Right cardiac atrium (tissue), 5 donors: ENCODE results near the gene ERAP2. TPM values are rescaled to one million over a fixed set of nuclear protein-coding genes. Genes with fewer than 3 reads are reported as not detected.

Experiments
- ATAC-seq, 2 donors: fragments of 200-7000 bp; cut with Tn5 transposase; one replicate each; pipeline versions ENCODE4 v1.8.0 to v1.9.1; 2020; ENCODE audit warnings: moderate library complexity in 2 of 2, mild to moderate bottlenecking in 1 of 2
- DNase-seq, 3 donors: peaks; one replicate each; pipeline ENCODE4 v3.0.0-alpha.2; 2020
- H3K27ac ChIP-seq: one replicate; pipeline ENCODE4 v1.5.1; 2013; ENCODE audit warnings: mild to moderate bottlenecking, low read length, control low read depth, moderate library complexity
- H3K27me3 ChIP-seq: one replicate; pipeline ENCODE4 v1.6.1; 2013; ENCODE audit not compliant: control insufficient read depth, insufficient read depth
- H3K4me1 ChIP-seq: one replicate; pipeline ENCODE4 v1.6.1; 2013; ENCODE audit warnings: low read length; ENCODE audit not compliant: control insufficient read depth, insufficient read depth
- H3K4me3 ChIP-seq: one replicate; pipeline ENCODE4 v1.5.1; 2013; ENCODE audit warnings: low read length, control low read depth
- H3K9me3 ChIP-seq: one replicate; pipeline ENCODE4 v1.6.1; 2013; ENCODE audit warnings: low read length; ENCODE audit not compliant: control insufficient read depth
- WGBS: extraction: QIAGEN DNeasy Blood & Tissue Kit; methylation state at CpG from one replicate; pipeline ENCODE4 v1.1.7; 2013; 5-methylcytosine and 5-hydroxymethylcytosine counted together
- intact Hi-C, 4 donors: fragments of 100-400 bp; cut with DNase I; formaldehyde crosslinking; loops; one replicate each; pipeline versions ENCODE4 v1.11.0 to v1.14.0; 2022 to 2023
- polyA plus RNA-seq: library from polyadenylated mRNA; stranded (reverse); fragments of 200-250 nt; gene quantifications from one replicate; pipeline ENCODE4 v1.2.3, GENCODE V29; 2013
- total RNA-seq, 4 donors: library from RNA; stranded (reverse); fragmentation: NEBNext Ultra II Directional; extraction: Animal tissue kit (Norgen Biotek cat#: 25700); gene quantifications; one replicate each; pipeline ENCODE4 v1.2.1, GENCODE V29; 2021
- donor health status: healthy with polysubstance abuse.
- donor health status: DM: no; HTN: yes; CAD: no.
- donor health status: DM: no; HTN: no; CAD: no.
- donor health status: DM: no; HTN: yes; CAD: no; lungs with severe emphysema.
- donor health status: DM: yes; HTN: yes; CAD: no.

ERAP2 gene
- total and polyA plus RNA-seq, 5 donors, result 0.81 to 7.2 (median 6.9) TPM

DNA sequence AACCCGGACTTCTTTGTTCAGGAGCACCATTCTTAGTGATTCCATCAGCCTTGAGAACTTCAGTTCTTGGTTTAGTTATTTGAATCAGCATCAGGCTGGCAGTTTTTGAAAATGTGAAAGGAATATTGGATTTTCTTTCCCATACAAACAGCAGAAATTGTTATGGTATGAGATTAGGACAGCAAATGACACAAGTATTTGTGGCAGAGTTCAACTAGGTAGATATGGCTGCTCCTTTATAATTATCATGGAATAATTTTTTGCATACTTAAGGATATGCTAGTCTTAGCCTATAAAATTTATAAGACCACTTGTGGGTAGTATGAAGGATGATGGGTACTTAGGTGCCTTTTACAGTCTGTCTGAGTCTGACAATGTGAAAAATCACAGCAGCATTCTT, 25.5 kb downstream of the ERAP2 start:
- ATAC-seq, result no peak
- no peak for DNase-seq
- no peak overlapping the region for H3K4me3 ChIP-seq
- H3K27ac ChIP-seq, result no peak overlapping the region
- WGBS, result 93% methylated on average over 1 of the region's 1 CpG
- no peaks in the 10 kb centered on the region for H3K27me3 ChIP-seq
- intact Hi-C loops, result no loop called here
- no peaks in the 10 kb centered on the region for H3K4me1 ChIP-seq
- no peaks in the 10 kb centered on the region for H3K9me3 ChIP-seq

DNA sequence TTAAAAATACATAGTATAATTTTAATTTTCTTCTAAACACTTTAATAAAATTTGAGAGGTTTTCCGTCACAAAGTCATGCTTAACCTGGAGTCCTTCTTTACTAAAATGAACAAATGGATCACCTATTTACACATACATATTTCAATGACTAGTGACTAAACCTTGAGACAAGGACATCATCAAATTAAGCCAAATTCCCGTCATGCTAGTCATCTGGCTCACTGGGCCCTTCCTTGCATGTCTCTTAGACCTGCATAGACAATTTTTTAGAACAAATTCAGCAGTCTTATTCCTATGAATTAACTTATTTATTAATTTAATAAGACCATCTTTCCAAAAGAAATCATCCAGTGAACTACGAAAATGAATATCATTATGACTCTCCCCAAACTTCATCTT, 26.6 kb downstream of the ERAP2 start:
- DNase-seq (no peak), ATAC-seq (no peak)
- H3K4me1 ChIP-seq, result no peaks in the 10 kb centered on the region
- intact Hi-C loops, result no loop called here
- H3K4me3 ChIP-seq, result no peak overlapping the region
- 98% methylated on average over 3 of the region's 3 CpGs for WGBS
- H3K27me3 ChIP-seq, result no peaks in the 10 kb centered on the region
- H3K9me3 ChIP-seq, result no peaks in the 10 kb centered on the region
- H3K27ac ChIP-seq, result no peak overlapping the region

GRCh38 chr5:96903300-96903699, 27.0 kb downstream of the ERAP2 start:
- no peak overlapping the region for H3K27ac ChIP-seq
- H3K4me3 ChIP-seq, result no peak overlapping the region
- ATAC-seq (no peak), DNase-seq (no peak)
- no peaks in the 10 kb centered on the region for H3K9me3 ChIP-seq
- no peaks in the 10 kb centered on the region for H3K27me3 ChIP-seq
- intact Hi-C loops, result no loop called here
- H3K4me1 ChIP-seq, result no peaks in the 10 kb centered on the region
- WGBS, result 98% methylated on average over 2 of the region's 2 CpGs

- no peak for DNase-seq
- ATAC-seq, result no peak
- no peaks in the 10 kb centered on the region for H3K4me1 ChIP-seq
- H3K9me3 ChIP-seq, result no peaks in the 10 kb centered on the region
- 63% methylated on average over 3 of the region's 3 CpGs for WGBS
- H3K27ac ChIP-seq, result no peak overlapping the region
- H3K4me3 ChIP-seq, result no peak overlapping the region
- no peaks in the 10 kb centered on the region for H3K27me3 ChIP-seq
- intact Hi-C loops, result no loop called here
Measured at GRCh38 chr5:96904054-96904931, 28.0 kb downstream of the ERAP2 start.

DNA sequence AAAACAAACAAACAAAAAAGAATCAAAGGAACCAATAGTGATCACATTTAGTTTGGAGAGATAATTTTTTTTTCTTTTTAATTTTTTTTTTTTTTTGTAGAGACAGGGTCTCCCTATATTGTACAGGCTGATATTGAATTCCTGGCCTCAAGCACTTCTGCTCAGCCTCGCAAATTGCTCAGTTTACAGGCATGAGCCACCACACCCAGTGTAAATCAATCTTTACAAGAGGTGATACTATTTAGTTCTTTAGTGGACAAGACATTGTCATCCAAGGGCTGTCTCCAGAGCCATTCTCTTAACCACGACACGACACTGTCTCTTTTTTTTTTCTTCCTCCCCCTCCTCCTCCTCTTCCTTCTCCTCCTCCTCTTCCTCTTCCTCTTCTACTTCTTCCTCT, 29.6 kb downstream of the ERAP2 start:
- H3K27me3 ChIP-seq, result no peaks in the 10 kb centered on the region
- no peak overlapping the region for H3K4me3 ChIP-seq
- ATAC-seq (no peak), DNase-seq (no peak)
- H3K4me1 ChIP-seq, result no peaks in the 10 kb centered on the region
- intact Hi-C loops, result no loop called here
- H3K9me3 ChIP-seq, result no peaks in the 10 kb centered on the region
- H3K27ac ChIP-seq, result no peak overlapping the region
- 76% methylated on average over 3 of the region's 3 CpGs for WGBS

GRCh38 chr5:96909003-96909402, 32.7 kb downstream of the ERAP2 start:
- no peaks in the 10 kb centered on the region for H3K4me1 ChIP-seq
- intact Hi-C loops, result no loop called here
- H3K4me3 ChIP-seq, result no peak overlapping the region
- no peaks in the 10 kb centered on the region for H3K27me3 ChIP-seq
- DNase-seq (no peak), ATAC-seq (no peak)
- WGBS, result 81% methylated on average over 4 of the region's 4 CpGs
- no peaks in the 10 kb centered on the region for H3K9me3 ChIP-seq
- no peak overlapping the region for H3K27ac ChIP-seq

DNA sequence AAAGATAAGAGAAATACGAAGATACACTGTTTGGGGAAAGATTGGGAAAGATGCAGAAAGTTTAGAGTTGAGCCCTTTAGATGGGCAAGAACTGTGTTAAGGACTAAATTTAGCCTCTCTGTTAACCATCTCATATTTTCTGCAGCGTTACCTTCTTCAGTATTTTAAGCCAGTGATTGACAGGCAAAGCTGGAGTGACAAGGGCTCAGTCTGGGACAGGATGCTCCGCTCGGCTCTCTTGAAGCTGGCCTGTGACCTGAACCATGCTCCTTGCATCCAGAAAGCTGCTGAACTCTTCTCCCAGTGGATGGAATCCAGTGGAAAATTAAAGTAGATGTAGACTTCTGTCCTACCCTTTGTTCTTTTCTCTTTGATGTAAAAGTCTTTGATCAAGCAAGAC, 33.1 kb downstream of the ERAP2 start:
- no peaks in the 10 kb centered on the region for H3K4me1 ChIP-seq
- intact Hi-C loops, result no loop called here
- no peaks in the 10 kb centered on the region for H3K27me3 ChIP-seq
- WGBS, result 79% methylated on average over 4 of the region's 4 CpGs
- ATAC-seq, result no peak
- no peak overlapping the region for H3K4me3 ChIP-seq
- no peaks in the 10 kb centered on the region for H3K9me3 ChIP-seq
- no peak for DNase-seq
- no peak overlapping the region for H3K27ac ChIP-seq

DNA sequence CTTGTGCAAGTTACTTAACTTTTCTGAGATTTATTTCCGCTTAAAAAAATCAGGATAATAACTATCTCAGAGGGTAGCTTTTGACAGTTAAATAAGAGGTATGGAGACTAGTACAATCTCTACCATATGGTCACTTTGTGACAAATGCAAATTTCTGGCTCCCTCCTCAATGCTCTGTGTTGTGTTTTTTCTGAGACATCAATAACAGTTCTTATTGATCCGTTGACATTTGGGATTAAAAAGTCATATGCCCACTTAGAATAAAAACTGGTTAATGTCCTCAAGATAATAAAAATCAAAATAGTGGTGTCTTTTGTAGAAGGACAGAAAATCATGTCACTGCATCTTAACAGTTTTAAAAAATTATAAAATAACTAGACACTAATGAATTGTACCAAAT, 34.8 kb downstream of the ERAP2 start:
- Histone ChIP-seq H3K4me3 (no peak overlapping the region), H3K9me3 (no peaks in the 10 kb centered on the region), H3K27me3 (no peaks in the 10 kb centered on the region), H3K4me1 (no peaks in the 10 kb centered on the region), H3K27ac (no peak overlapping the region)
- intact Hi-C loops, result no loop called here
- no peak for DNase-seq
- 91% methylated on average over 2 of the region's 2 CpGs for WGBS
- ATAC-seq, result no peak

DNA sequence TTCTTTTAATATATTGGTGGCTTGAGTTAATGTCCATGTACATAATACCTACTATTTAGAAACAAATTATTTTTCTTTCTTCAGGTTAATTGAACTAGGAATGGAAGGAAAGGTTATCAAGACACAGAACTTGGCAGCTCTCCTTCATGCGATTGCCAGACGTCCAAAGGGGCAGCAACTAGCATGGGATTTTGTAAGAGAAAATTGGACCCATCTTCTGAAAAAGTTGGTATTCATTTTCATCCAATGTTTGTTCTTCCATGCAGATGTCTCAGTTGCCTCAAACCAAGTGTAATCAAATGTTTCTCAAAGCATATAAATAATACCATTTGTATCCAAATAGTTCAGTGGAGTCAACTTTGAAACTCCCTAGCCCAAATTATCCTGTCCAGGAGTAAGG, 36.9 kb downstream of the ERAP2 start:
- intact Hi-C loops, result no loop called here
- Histone ChIP-seq H3K27ac (no peak overlapping the region), H3K4me3 (no peak overlapping the region), H3K4me1 (no peaks in the 10 kb centered on the region), H3K9me3 (no peaks in the 10 kb centered on the region), H3K27me3 (no peaks in the 10 kb centered on the region)
- DNase-seq (no peak), ATAC-seq (no peak)
- 52% methylated on average over 2 of the region's 2 CpGs for WGBS

GRCh38 chr5:96919754-96920197, 43.5 kb downstream of the ERAP2 start:
- Histone ChIP-seq H3K9me3 (no peaks in the 10 kb centered on the region), H3K27ac (no peak overlapping the region), H3K27me3 (no peaks in the 10 kb centered on the region), H3K4me3 (no peak overlapping the region), H3K4me1 (no peaks in the 10 kb centered on the region)
- intact Hi-C loops, result no loop called here
- DNase-seq (no peak), ATAC-seq (no peak)
- WGBS, result 94% methylated on average over 4 of the region's 4 CpGs

- H3K4me1 ChIP-seq, result no peaks in the 10 kb centered on the region
- H3K27ac ChIP-seq, result no peak overlapping the region
- DNase-seq, result no peak
- 76% methylated on average over 3 of the region's 3 CpGs for WGBS
- H3K9me3 ChIP-seq, result no peaks in the 10 kb centered on the region
- intact Hi-C loops, result no loop called here
- no peaks in the 10 kb centered on the region for H3K27me3 ChIP-seq
- ATAC-seq, result no peak
- no peak overlapping the region for H3K4me3 ChIP-seq
Measured at GRCh38 chr5:96920744-96921355, 44.5 kb downstream of the ERAP2 start.
